OCI-LY7 (cell line): ENCODE results near the gene CENPP. TPM values are rescaled to one million over a fixed set of nuclear protein-coding genes. Genes with fewer than 3 reads are reported as not detected.

Experiments
- BruUV-seq: library from RNA; stranded (reverse); fragments of 400-500 nt; replicated peaks from 2 replicates; lab custom pipeline; 2021; lab: Mats Ljungman, UMichigan
- CTCF ChIA-PET: fragments of 300-600 bp; sonication (Branson Sonifier 250); formaldehyde crosslinking; loops from one replicate; lab custom pipeline; 2022; ENCODE audit warnings: antibody characterized with exemption; ENCODE audit not compliant: unreplicated experiment; lab: Charles Lee
- POLR2A ChIA-PET: fragments of 300-600 bp; sonication (Branson Sonifier 250); formaldehyde crosslinking; loops from one replicate; lab custom pipeline; 2022; ENCODE audit warnings: antibody characterized with exemption; lab: Charles Lee
- DNase-seq: peaks from one replicate; pipeline ENCODE4 v3.0.0-alpha.2; 2015; ENCODE audit warnings: low spot score
- H2AFZ ChIP-seq: fragments of 200-600 bp; sonication (generic), shearing (Covaris generic); 2 replicates; pipeline ENCODE4 v1.6.1; 2014; ENCODE audit warnings: mild to moderate bottlenecking, antibody characterized with exemption, low read length, moderate library complexity
- H3K27ac ChIP-seq: fragments of 200-600 bp; sonication (generic); 2 replicates; pipeline ENCODE4 v1.5.1; 2014; ENCODE audit warnings: mixed run types, low read depth, mild to moderate bottlenecking, moderate library complexity, low read length, inconsistent platforms; ENCODE audit not compliant: poor library complexity, severe bottlenecking
- H3K36me3 ChIP-seq: fragments of 200-600 bp; sonication (generic); 2 replicates; pipeline ENCODE4 v1.6.1; 2014; ENCODE audit warnings: mild to moderate bottlenecking, antibody characterized with exemption, low read length, moderate library complexity, mixed read lengths; ENCODE audit not compliant: insufficient read depth
- H3K4me1 ChIP-seq: fragments of 200-600 bp; sonication (generic); 2 replicates; pipeline ENCODE4 v1.5.1; 2014; ENCODE audit warnings: mild to moderate bottlenecking, low read length; ENCODE audit not compliant: insufficient read depth, poor library complexity, severe bottlenecking
- H3K4me2 ChIP-seq: fragments of 200-600 bp; sonication (generic); 2 replicates; pipeline ENCODE4 v1.6.1; 2014; ENCODE audit warnings: mild to moderate bottlenecking, low read length
- H3K4me3 ChIP-seq: fragments of 200-600 bp; sonication (generic); 2 replicates; pipeline ENCODE4 v1.5.1; 2014; ENCODE audit warnings: mild to moderate bottlenecking, low read depth, low read length; ENCODE audit not compliant: poor library complexity, severe bottlenecking
- H3K79me2 ChIP-seq: fragments of 200-600 bp; sonication (generic); 2 replicates; pipeline ENCODE4 v1.6.1; 2016; ENCODE audit warnings: low read depth, mild to moderate bottlenecking, low read length, moderate library complexity, mixed read lengths; ENCODE audit not compliant: insufficient read depth
- H3K9me2 ChIP-seq: fragments of 200-600 bp; sonication (generic); 2 replicates; pipeline ENCODE4 v1.6.1; 2016; ENCODE audit warnings: mild to moderate bottlenecking, low read length, mixed read lengths; ENCODE audit not compliant: insufficient read depth
- H3K9me3 ChIP-seq: fragments of 200-600 bp; sonication (generic); 2 replicates; pipeline ENCODE4 v1.6.1; 2014; ENCODE audit warnings: mild to moderate bottlenecking, mixed run types, low read length, mixed read lengths
- H4K20me1 ChIP-seq: fragments of 200-600 bp; sonication (generic); 2 replicates; pipeline ENCODE4 v1.6.1; 2014; ENCODE audit warnings: mild to moderate bottlenecking, antibody characterized with exemption, low read length, moderate library complexity, mixed read lengths; ENCODE audit not compliant: insufficient read depth
- EZH2phosphoT487 ChIP-seq: fragments of 200-600 bp; sonication (generic); IDR thresholded peaks from 2 replicates; pipeline ENCODE4 v1.6.1; 2018; ENCODE audit warnings: low read depth, borderline replicate concordance, mild to moderate bottlenecking, mixed run types, antibody characterized with exemption, low read length, moderate library complexity, mixed read lengths
- intact Hi-C: fragments of 100-400 bp; cut with micrococcal nuclease; formaldehyde crosslinking; loops from one replicate; pipeline ENCODE4 v1.10.0; 2022; ENCODE audit not compliant: unreplicated experiment
- total RNA-seq, 2 experiments: library from RNA; depleted of rRNA in 1 of 2; stranded (reverse); fragments of >200 nt in 1 of 2; shearing (Covaris generic) in 1 of 2; gene quantifications; 2 replicates each; pipeline ENCODE4 v1.2.3, GENCODE V29; 2014 to 2022
- TF ChIP-seq, protein P1 (sequence below): fragments of 200-600 bp; sonication (generic); conservative IDR thresholded peaks from 2 replicates; pipeline ENCODE4 v1.5.1; 2014; ENCODE audit warnings: mild to moderate bottlenecking, antibody characterized with exemption, low read length, moderate library complexity, mixed read lengths

The CENPP gene
- total RNA-seq, 2 experiments from 2014 or later, result 25.4 to 30.9 TPM

DNA sequence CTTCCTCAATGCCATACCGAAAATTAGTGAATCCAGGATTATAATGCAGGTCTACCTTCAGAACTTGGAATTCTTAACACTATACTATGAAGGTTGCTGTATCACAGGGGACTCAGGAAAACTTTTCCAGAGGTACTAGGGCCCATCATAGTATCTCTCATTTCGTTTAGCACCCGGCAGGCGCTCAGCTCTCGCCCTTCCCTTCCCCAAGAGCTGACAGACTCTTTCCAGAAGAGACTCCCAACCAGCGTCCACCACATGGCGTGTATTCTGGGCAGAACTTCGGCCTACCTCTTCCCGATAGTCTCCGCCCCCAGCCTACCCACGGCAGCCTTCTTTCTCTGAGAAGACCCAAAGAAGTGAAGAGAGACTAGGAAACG, 874 bp upstream of the CENPP start:
- Histone ChIP-seq H3K4me1 (peaks cover 29% of the 10 kb centered on the region), H2AFZ (peak overlapping the region; percentile 81), H3K9me3 (no peaks in the 10 kb centered on the region), H3K79me2 (peaks cover 71% of the 10 kb centered on the region), H4K20me1 (no peaks in the 10 kb centered on the region), H3K4me3 (peak overlapping the region; percentile 92), H3K36me3 (peaks cover 31% of the 10 kb centered on the region), H3K27ac (peak overlapping the region; percentile 61), H3K4me2 (peak overlapping the region; percentile 84), H3K9me2 (no peaks in the 10 kb centered on the region)
- TF ChIP-seq EZH2phosphoT487, result no peak
- TF ChIP-seq, protein P1, sequence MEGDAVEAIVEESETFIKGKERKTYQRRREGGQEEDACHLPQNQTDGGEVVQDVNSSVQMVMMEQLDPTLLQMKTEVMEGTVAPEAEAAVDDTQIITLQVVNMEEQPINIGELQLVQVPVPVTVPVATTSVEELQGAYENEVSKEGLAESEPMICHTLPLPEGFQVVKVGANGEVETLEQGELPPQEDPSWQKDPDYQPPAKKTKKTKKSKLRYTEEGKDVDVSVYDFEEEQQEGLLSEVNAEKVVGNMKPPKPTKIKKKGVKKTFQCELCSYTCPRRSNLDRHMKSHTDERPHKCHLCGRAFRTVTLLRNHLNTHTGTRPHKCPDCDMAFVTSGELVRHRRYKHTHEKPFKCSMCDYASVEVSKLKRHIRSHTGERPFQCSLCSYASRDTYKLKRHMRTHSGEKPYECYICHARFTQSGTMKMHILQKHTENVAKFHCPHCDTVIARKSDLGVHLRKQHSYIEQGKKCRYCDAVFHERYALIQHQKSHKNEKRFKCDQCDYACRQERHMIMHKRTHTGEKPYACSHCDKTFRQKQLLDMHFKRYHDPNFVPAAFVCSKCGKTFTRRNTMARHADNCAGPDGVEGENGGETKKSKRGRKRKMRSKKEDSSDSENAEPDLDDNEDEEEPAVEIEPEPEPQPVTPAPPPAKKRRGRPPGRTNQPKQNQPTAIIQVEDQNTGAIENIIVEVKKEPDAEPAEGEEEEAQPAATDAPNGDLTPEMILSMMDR, result no peak
- POLR2A ChIA-PET, result interaction anchor here (1.4 kb wide), 1 partner anchor 23 kb away, joined by 4 read pairs; no protein-coding TSS in a partner anchor
- intact Hi-C loops, result loop anchor here (1.0 to 10.0 kb wide), 2 partner anchors 32 to 190 kb away; partner anchors contain the start of gene IARS1
- CTCF ChIA-PET, result interaction anchor here (0.6 kb wide), 1 partner anchor 144 kb away, joined by 3 read pairs; no protein-coding TSS in a partner anchor
- BruUV-seq, result TSS peak; percentile 83
- no peak for DNase-seq

DNA sequence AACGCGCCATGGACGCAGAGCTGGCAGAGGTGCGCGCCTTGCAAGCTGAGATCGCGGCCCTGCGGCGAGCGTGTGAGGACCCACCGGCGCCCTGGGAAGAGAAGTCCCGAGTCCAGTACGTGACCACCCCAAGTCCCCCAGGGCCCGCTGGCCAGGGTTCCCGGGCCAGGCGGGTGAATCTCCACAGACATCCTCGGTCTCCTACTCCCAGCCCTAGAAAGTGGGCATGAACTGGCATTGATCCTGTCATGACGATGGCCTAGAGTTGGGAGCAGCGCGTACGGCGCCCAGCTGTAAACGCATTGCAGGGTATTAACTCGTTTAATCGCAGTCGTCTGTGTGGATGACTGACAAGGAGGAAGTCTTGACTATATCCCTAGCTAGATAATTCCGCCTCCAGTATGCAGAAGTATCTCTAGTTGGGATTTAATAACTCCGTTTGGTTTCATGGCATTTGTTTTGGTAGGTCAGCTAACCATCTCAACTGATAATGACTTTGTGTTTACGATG, 293 bp downstream of the CENPP start:
- Histone ChIP-seq H3K4me3 (peak overlapping the region; percentile 92), H2AFZ (peak overlapping the region; percentile 81), H3K36me3 (peaks cover 21% of the 10 kb centered on the region), H3K9me2 (no peaks in the 10 kb centered on the region), H3K4me2 (peak overlapping the region; percentile 84), H3K4me1 (peaks cover 29% of the 10 kb centered on the region), H3K27ac (peak overlapping the region; percentile 61), H4K20me1 (no peaks in the 10 kb centered on the region), H3K9me3 (no peaks in the 10 kb centered on the region), H3K79me2 (peaks cover 73% of the 10 kb centered on the region)
- BruUV-seq, result no TSS peak
- ChIA-PET CTCF (no interaction called here), POLR2A (interaction anchor here (0.6 to 1.6 kb wide), 5 partner anchors 18 to 103 kb away, joined by 3 to 6 read pairs (median 3); no protein-coding TSS in a partner anchor)
- TF ChIP-seq, protein P1, result no peak
- TF ChIP-seq EZH2phosphoT487, result no peak
- peak; percentile 50 for DNase-seq
- intact Hi-C loops, result loop anchor here (1.0 to 10.0 kb wide), 3 partner anchors 33 to 309 kb away; partner anchors contain the start of gene IARS1

GRCh38 chr9:92327283-92327850, 1.6 kb downstream of the CENPP start:
- ChIA-PET POLR2A (interaction anchor here (1.6 kb wide), 1 partner anchor 31 kb away, joined by 6 read pairs; no protein-coding TSS in a partner anchor), CTCF (no interaction called here)
- BruUV-seq, result no TSS peak
- Histone ChIP-seq H2AFZ (no peak overlapping the region), H3K9me3 (no peaks in the 10 kb centered on the region), H3K4me1 (peaks cover 29% of the 10 kb centered on the region), H3K27ac (no peak overlapping the region), H3K9me2 (no peaks in the 10 kb centered on the region), H3K4me2 (peak overlapping the region; percentile 84), H4K20me1 (no peaks in the 10 kb centered on the region), H3K79me2 (peaks cover 63% of the 10 kb centered on the region), H3K4me3 (peak overlapping the region; percentile 92), H3K36me3 (peaks cover 14% of the 10 kb centered on the region)
- TF ChIP-seq EZH2phosphoT487, result no peak
- peak; percentile 5 for DNase-seq
- intact Hi-C loops, result loop anchor here (2.0 to 10.0 kb wide), 2 partner anchors 193 to 307 kb away; no protein-coding TSS in a partner anchor
